ENCODE data around the gene STAU1. TPM values are rescaled to one million over a fixed set of nuclear protein-coding genes. Genes with fewer than 3 reads are reported as not detected.
A peak's percentile ranks its signal among the peaks of the same experiment; 100 is the strongest.

Gene STAU1
- total and polyA plus RNA-seq, 2 of the 13 experiments (the other 11 are each of a cell fraction or from before 2014, with no cell fraction given), result 119 to 133 TPM

- 0 out of 2 replicates have a peak, but pooled peaks have one; percentile 7 for TF ChIP-seq SOX5 (CRISPR knock-in tag; IDR thresholded peaks at IDR 0.05; ENCODE audit: borderline replicate concordance)
- TF ChIP-seq EZH2 (conservative IDR thresholded peaks at IDR 0.05; ENCODE audit: low read depth, low read length), result no peak
- TF ChIP-seq HOXA7 (CRISPR knock-in tag; IDR thresholded peaks at IDR 0.05), result no peak
- TF ChIP-seq ZNF616 (CRISPR knock-in tag; IDR thresholded peaks at IDR 0.05; ENCODE audit: low read depth), result no peak
- TF ChIP-seq ZNF891 (CRISPR knock-in tag; IDR thresholded peaks at IDR 0.05), result no peak
- no peak for TF ChIP-seq UBTF (CRISPR knock-in tag; IDR thresholded peaks at IDR 0.05)
- TF ChIP-seq MIER2 (CRISPR knock-in tag; IDR thresholded peaks at IDR 0.05), result no peak
- no peak for TF ChIP-seq TRAFD1 (CRISPR knock-in tag; IDR thresholded peaks at IDR 0.05; ENCODE audit: borderline replicate concordance)
- no peak for TF ChIP-seq RELA (CRISPR knock-in tag; IDR thresholded peaks at IDR 0.05)
- TF ChIP-seq TP53 (CRISPR knock-in tag; conservative IDR thresholded peaks at IDR 0.05), result no peak
- no peak for TF ChIP-seq NCOR1 (IDR thresholded peaks at IDR 0.05; ENCODE audit: borderline replicate concordance, low read length)
- no peak for TF ChIP-seq RXRA (CRISPR knock-in tag; IDR thresholded peaks at IDR 0.05)
- no peak for TF ChIP-seq ZNF788 (CRISPR knock-in tag; IDR thresholded peaks at IDR 0.05; ENCODE audit: borderline replicate concordance)
- TF ChIP-seq MED13 (CRISPR knock-in tag; IDR thresholded peaks at IDR 0.05), result no peak
- TF ChIP-seq GMEB2 (CRISPR knock-in tag; IDR thresholded peaks at IDR 0.05; ENCODE audit: low read depth), result no peak
- no peak for TF ChIP-seq ZNF17 (CRISPR knock-in tag; IDR thresholded peaks at IDR 0.05)
- peak; percentile 59 for TF ChIP-seq PRPF4 (IDR thresholded peaks at IDR 0.05; ENCODE audit: low read depth, low read length, poor library complexity, severe bottlenecking)
- no peak for TF ChIP-seq ZMYM3 (CRISPR knock-in tag; IDR thresholded peaks at IDR 0.05)
- no peak for TF ChIP-seq SALL2 (CRISPR knock-in tag; IDR thresholded peaks at IDR 0.05)
- no peak for TF ChIP-seq SRSF4 (IDR thresholded peaks at IDR 0.05; ENCODE audit: low read depth, low read length, poor library complexity, severe bottlenecking)
- TF ChIP-seq MEIS1 (CRISPR knock-in tag; IDR thresholded peaks at IDR 0.05; ENCODE audit: borderline replicate concordance), result no peak
- TF ChIP-seq MYNN (CRISPR knock-in tag; IDR thresholded peaks at IDR 0.05; ENCODE audit: low read depth), result no peak
- no peak for TF ChIP-seq ZNF121 (CRISPR knock-in tag; IDR thresholded peaks at IDR 0.05)
- 0 out of 2 replicates have a peak, but pooled peaks have one; percentile 31 for TF ChIP-seq ZNF580 (CRISPR knock-in tag; IDR thresholded peaks at IDR 0.05; ENCODE audit: borderline replicate concordance, low read depth)
Observed at GRCh38 chr20:49161428-49162152, 26.5 kb downstream of the STAU1 start (continued).
